GM10248 (cell line): ENCODE data around the gene YES1.

Source experiments
- CTCF ChIA-PET: fragments of 300-600 bp; sonication (Branson Sonifier 250); formaldehyde crosslinking; extraction: SDS; loops from one replicate; lab custom pipeline; 2021; ENCODE audit warnings: antibody characterized with exemption; lab: Yijun Ruan, JAX
- POLR2A ChIA-PET: fragments of 350-650 bp; sonication (Branson Sonifier 250); formaldehyde crosslinking; extraction: SDS; loops from one replicate; lab custom pipeline; 2020; ENCODE audit warnings: antibody characterized with exemption; lab: Yijun Ruan, JAX
- DNase-seq: peaks from one replicate; pipeline ENCODE4 v3.0.0; 2012; ENCODE audit errors: extremely low spot score
- CTCF ChIP-seq: IDR thresholded peaks from 2 replicates; pipeline ENCODE4 v1.5.1; 2012; ENCODE audit warnings: mild to moderate bottlenecking, low read depth; ENCODE audit errors: extremely low read depth, missing control alignments, control extremely low read depth

Gene YES1

GRCh38 chr18:675307-675706 is 136.7 kb downstream of the YES1 start:
- ChIA-PET POLR2A (no interaction called here), CTCF (interaction anchor here (1.0 to 1.8 kb wide), 2 partner anchors 37 to 156 kb away, joined by 3 to 4 read pairs; partner anchors contain the start of gene ENOSF1)
- DNase-seq = no peak
- no peak for TF ChIP-seq CTCF

- CTCF ChIA-PET = interaction anchor here (0.9 kb wide), 1 partner anchor 49 kb away, joined by 6 read pairs; no protein-coding TSS in a partner anchor
- POLR2A ChIA-PET = interaction anchor here (0.7 kb wide), 1 partner anchor 49 kb away, joined by 3 read pairs; no protein-coding TSS in a partner anchor
- DNase-seq = no peak
- TF ChIP-seq CTCF = no peak
These were observed 138.3 kb downstream of the YES1 start for GRCh38 chr18:673769-674168.

- no peak for DNase-seq
- TF ChIP-seq CTCF = no peak
- POLR2A ChIA-PET = no interaction called here
- CTCF ChIA-PET = interaction anchor here (0.9 to 1.1 kb wide), 6 partner anchors 9 to 166 kb away, joined by 3 to 6 read pairs (median 4); partner anchors contain the start of gene ENOSF1
These were observed 138.7 kb downstream of the YES1 start for GRCh38 chr18:673317-673716.
